ENCODE data around the gene KPTN.
"Not testable (repeated sequence)": the region's sequence is repeated elsewhere in the genome, so short reads cannot be mapped to it uniquely, and the experiment has no call there.

The KPTN gene

DNA sequence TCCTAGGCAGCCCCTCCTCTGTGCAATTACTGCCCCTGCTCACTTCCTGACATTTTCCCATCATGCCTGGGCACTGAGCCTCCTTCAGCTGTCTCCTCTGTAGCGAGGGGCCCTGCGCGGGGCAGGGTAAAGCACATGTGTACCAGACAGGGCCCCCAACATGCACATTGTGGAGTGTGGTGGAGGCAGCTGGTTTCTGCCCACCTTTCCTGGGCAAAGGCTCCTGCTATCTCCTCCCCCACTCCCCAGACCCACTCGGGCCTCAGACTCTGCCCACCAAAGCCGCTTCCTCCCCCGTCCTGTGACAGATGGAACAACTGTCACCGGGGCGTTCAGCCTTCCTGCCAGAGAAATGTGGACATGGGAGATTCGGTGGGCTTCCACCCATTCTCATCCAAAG lies 2.9 kb upstream of the KPTN start:
- Histone ChIP-seq H3K27me3 (ENCODE audit: insufficient read depth, low read length, poor library complexity, severe bottlenecking) (no peaks in the 10 kb centered on the region), H4K20me1 (ENCODE audit: insufficient read depth, low read length, poor library complexity, severe bottlenecking) (no peaks in the 10 kb centered on the region), H2AFZ (ENCODE audit: low read length) (no peak overlapping the region), H3K4me3 (ENCODE audit: low read length, poor library complexity, severe bottlenecking) (no peak overlapping the region), H3K4me1 (ENCODE audit: insufficient read depth, low read length, poor library complexity, severe bottlenecking) (peaks cover 28% of the 10 kb centered on the region), H3K9me3 (ENCODE audit: insufficient read depth, low read depth, low read length) (no peaks in the 10 kb centered on the region), H3K36me3 (ENCODE audit: insufficient read depth, low read length) (peaks cover 22% of the 10 kb centered on the region; the same call in 1 of the 2 replicates), H3K79me2 (ENCODE audit: insufficient read depth, low read length) (peaks cover 9% of the 10 kb centered on the region), H3K4me2 (ENCODE audit: low read depth, low read length, poor library complexity, severe bottlenecking) (peak overlapping the region; percentile 6), H3F3A (ENCODE audit: low read depth) (no peaks in the 10 kb centered on the region), H3K9ac (ENCODE audit: low read depth, low read length, poor library complexity, severe bottlenecking) (no peak overlapping the region), H3K9me2 (replicated peaks; ENCODE audit: low read depth, low read length) (no peaks in the 10 kb centered on the region)
- TF ChIP-seq EZH2phosphoT487 (IDR thresholded peaks at IDR 0.05; ENCODE audit: borderline replicate concordance) (no peak), CTCF (conservative IDR thresholded peaks at IDR 0.05; ENCODE audit: low read length) (no peak)

- not testable (repeated sequence) for H3F3A ChIP-seq (ENCODE audit: low read depth); H3K9me2 ChIP-seq (replicated peaks; ENCODE audit: low read depth, low read length); H4K20me1 ChIP-seq (ENCODE audit: insufficient read depth, low read length, poor library complexity, severe bottlenecking); H3K27me3 ChIP-seq (ENCODE audit: insufficient read depth, low read length, poor library complexity, severe bottlenecking); H3K9ac ChIP-seq (ENCODE audit: low read depth, low read length, poor library complexity, severe bottlenecking); H3K9me3 ChIP-seq (ENCODE audit: insufficient read depth, low read depth, low read length); H3K79me2 ChIP-seq (ENCODE audit: insufficient read depth, low read length); H2AFZ ChIP-seq (ENCODE audit: low read length); H3K4me3 ChIP-seq (ENCODE audit: low read length, poor library complexity, severe bottlenecking)
- H3K4me1 ChIP-seq (ENCODE audit: insufficient read depth, low read length, poor library complexity, severe bottlenecking), result peaks cover 28% of the 10 kb centered on the region
- peaks cover 15% of the 10 kb centered on the region; the same call in 1 of the 2 replicates for H3K36me3 ChIP-seq (ENCODE audit: insufficient read depth, low read length)
- peak overlapping the region; percentile 6 for H3K4me2 ChIP-seq (ENCODE audit: low read depth, low read length, poor library complexity, severe bottlenecking)
These were observed 2.2 kb upstream of the KPTN start for GRCh38 chr19:47486220-47486619.

DNA sequence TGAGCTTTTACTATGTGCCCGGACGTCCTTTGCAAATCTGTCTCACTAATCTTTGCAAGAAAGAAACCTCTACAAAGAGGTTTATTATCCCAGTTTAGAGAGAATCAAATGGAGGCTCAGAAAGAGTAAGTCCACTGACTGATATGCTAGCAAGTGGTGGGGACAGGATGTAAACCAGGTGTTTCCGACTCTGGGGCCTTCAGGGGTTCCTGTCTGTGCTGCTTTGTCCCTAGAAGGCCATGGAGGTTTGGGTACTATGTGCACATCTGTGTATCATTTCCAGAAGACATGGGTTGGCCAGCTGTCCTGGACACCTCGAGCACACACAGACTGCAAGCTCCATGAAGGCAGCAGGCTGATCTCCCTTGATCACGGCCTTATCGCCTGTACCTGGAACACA lies 1.2 kb upstream of the KPTN start:
- H3K4me2 ChIP-seq (ENCODE audit: low read depth, low read length, poor library complexity, severe bottlenecking), result peak overlapping the region; percentile 91
- peaks cover 28% of the 10 kb centered on the region for H3K4me1 ChIP-seq (ENCODE audit: insufficient read depth, low read length, poor library complexity, severe bottlenecking)
- H3K9ac ChIP-seq (ENCODE audit: low read depth, low read length, poor library complexity, severe bottlenecking), result peak overlapping the region; percentile 95
- no peaks in the 10 kb centered on the region for H3K9me3 ChIP-seq (ENCODE audit: insufficient read depth, low read depth, low read length)
- TF ChIP-seq EZH2phosphoT487 (IDR thresholded peaks at IDR 0.05; ENCODE audit: borderline replicate concordance) (no peak), CTCF (conservative IDR thresholded peaks at IDR 0.05; ENCODE audit: low read length) (no peak)
- H3K9me2 ChIP-seq (replicated peaks; ENCODE audit: low read depth, low read length), result no peaks in the 10 kb centered on the region
- peaks cover 7% of the 10 kb centered on the region; the same call in 1 of the 2 replicates for H3K36me3 ChIP-seq (ENCODE audit: insufficient read depth, low read length)
- H4K20me1 ChIP-seq (ENCODE audit: insufficient read depth, low read length, poor library complexity, severe bottlenecking), result no peaks in the 10 kb centered on the region
- peaks cover 9% of the 10 kb centered on the region for H3K79me2 ChIP-seq (ENCODE audit: insufficient read depth, low read length)
- no peak overlapping the region for H2AFZ ChIP-seq (ENCODE audit: low read length)
- no peaks in the 10 kb centered on the region for H3F3A ChIP-seq (ENCODE audit: low read depth)
- H3K4me3 ChIP-seq (ENCODE audit: low read length, poor library complexity, severe bottlenecking), result peak overlapping the region; percentile 100
- no peaks in the 10 kb centered on the region for H3K27me3 ChIP-seq (ENCODE audit: insufficient read depth, low read length, poor library complexity, severe bottlenecking)

DNA sequence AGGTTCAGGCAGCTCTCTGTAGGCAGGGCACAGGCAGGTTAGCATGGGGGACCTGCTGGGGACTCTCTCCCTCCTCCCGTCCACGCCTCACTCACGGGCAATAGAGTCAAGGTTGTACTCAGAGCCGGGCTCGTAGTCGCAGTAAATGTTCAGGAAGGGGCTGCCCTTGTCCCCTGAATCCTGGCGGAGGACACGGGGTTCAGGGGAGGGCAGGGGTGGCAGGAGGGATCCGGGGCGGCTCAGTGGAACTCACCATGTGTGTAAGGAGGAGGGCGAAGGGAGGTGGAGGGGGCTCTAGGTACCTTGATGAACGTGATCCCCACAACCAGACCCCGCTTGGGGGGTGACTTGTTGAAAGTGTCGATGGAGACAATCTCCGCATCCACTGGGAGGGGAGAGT lies 819 bp downstream of the KPTN start:
- H3F3A ChIP-seq (ENCODE audit: low read depth), result no peaks in the 10 kb centered on the region
- H3K36me3 ChIP-seq (ENCODE audit: insufficient read depth, low read length), result no peaks in the 10 kb centered on the region
- peak overlapping the region; percentile 17 for H3K4me2 ChIP-seq (ENCODE audit: low read depth, low read length, poor library complexity, severe bottlenecking)
- H3K79me2 ChIP-seq (ENCODE audit: insufficient read depth, low read length), result peaks cover 9% of the 10 kb centered on the region
- H3K4me1 ChIP-seq (ENCODE audit: insufficient read depth, low read length, poor library complexity, severe bottlenecking), result peaks cover 28% of the 10 kb centered on the region
- TF ChIP-seq CTCF (conservative IDR thresholded peaks at IDR 0.05; ENCODE audit: low read length), result no peak
- no peak for TF ChIP-seq EZH2phosphoT487 (IDR thresholded peaks at IDR 0.05; ENCODE audit: borderline replicate concordance)
- no peaks in the 10 kb centered on the region for H3K9me3 ChIP-seq (ENCODE audit: insufficient read depth, low read depth, low read length)
- no peaks in the 10 kb centered on the region for H3K9me2 ChIP-seq (replicated peaks; ENCODE audit: low read depth, low read length)
- H4K20me1 ChIP-seq (ENCODE audit: insufficient read depth, low read length, poor library complexity, severe bottlenecking), result no peaks in the 10 kb centered on the region
- no peak overlapping the region for H3K9ac ChIP-seq (ENCODE audit: low read depth, low read length, poor library complexity, severe bottlenecking)
- no peaks in the 10 kb centered on the region for H3K27me3 ChIP-seq (ENCODE audit: insufficient read depth, low read length, poor library complexity, severe bottlenecking)
- H3K4me3 ChIP-seq (ENCODE audit: low read length, poor library complexity, severe bottlenecking), result peak overlapping the region; percentile 100
- H2AFZ ChIP-seq (ENCODE audit: low read length), result no peak overlapping the region
